ENCODE results near the gene SPAG8. TPM values are rescaled to one million over a fixed set of nuclear protein-coding genes. Genes with fewer than 3 reads are reported as not detected.

The SPAG8 gene
- polyA plus RNA-seq, 6 donors from 2014 or later, result 1.2 to 1.7 (median 1.5) TPM; not detected in 1

DNA sequence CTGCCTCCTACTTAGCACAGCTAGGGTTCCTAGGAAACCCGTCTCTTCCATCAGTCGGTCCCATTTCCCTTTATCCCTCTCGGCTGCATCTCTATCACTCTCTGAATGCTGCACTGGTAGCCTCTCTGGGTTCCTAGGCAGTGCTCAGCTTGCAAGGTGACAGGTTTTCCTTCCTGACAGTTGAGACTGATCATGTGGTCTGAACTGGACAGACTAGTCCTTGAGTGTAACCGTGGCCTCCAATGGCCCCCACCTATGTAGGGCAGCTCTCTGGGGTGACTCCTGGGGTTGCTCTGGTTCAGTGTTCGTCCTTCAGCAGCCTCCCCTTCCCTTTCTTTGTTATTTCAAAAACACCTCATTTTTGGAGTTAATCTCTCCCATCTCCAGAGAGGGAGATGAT is 20.8 kb upstream of the SPAG8 start:
- no peak for ATAC-seq (ENCODE audit: low read depth in 2 of 2)
- Mint-ChIP-seq H3K27me3 (no peaks in the 10 kb centered on the region), H3K27ac (peak overlapping the region in 4 of 6 donors; percentile 20 to 89 (median 84)), H3K36me3 (no peaks in the 10 kb centered on the region), H3K4me1 (peaks cover 56 to 64% (median 60%) of the 10 kb centered on the region in 3 donors), H3K9me3 (no peaks in the 10 kb centered on the region), H3K4me3 (peak overlapping the region in 1 of 8 donors; percentile 59)
- DNase-seq, result no peak

DNA sequence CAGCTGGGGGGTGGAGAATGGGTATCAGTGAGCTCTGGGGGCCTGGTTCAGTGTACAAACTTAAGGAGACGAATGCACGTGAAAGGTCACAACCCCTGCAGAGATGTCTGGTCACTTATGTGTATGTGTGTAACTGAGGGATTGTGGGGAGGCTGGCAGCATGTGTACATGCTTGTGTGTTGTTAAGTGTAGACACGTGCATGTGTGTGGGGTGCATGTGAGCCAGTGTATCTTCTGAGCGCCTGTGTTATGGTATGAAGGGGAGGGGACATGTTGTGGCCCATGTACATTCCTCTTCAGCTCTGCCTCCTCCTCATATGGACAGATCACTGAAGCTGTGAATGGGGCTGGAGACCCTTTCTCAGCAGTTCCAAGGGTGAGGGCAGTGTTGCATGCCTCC is 19.0 kb upstream of the SPAG8 start:
- H3K27me3 Mint-ChIP-seq, result no peaks in the 10 kb centered on the region
- no peaks in the 10 kb centered on the region for H3K9me3 Mint-ChIP-seq
- H3K27ac Mint-ChIP-seq, result peak overlapping the region in 4 of 6 donors; percentile 18 to 92 (median 54)
- H3K36me3 Mint-ChIP-seq, result no peaks in the 10 kb centered on the region
- peaks cover 57 to 73% (median 63%) of the 10 kb centered on the region in 3 donors for H3K4me1 Mint-ChIP-seq
- ATAC-seq (ENCODE audit: low read depth in 2 of 2), result no peak
- DNase-seq, result no peak
- peak overlapping the region in 3 of 8 donors; percentile 43 to 81 (median 74) for H3K4me3 Mint-ChIP-seq

DNA sequence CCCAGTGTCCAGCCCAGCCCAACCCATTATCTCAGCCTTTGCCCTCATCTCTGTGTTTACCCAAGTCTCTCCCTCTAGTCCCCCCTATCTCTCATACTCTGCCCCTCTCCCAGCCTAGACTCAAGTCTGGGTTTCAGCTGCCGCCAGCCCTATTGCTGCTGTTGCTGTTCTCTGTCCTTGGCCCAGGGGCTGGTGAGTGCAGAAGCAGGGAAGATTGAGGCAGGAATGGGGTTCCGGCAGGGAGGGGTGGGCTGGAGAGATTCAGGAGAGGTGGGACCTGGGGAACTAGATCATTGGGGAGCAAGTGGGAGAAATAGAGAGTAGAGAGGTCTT is 17.7 kb upstream of the SPAG8 start:
- H3K4me3 Mint-ChIP-seq, result peak overlapping the region; percentile 81 to 92 (median 90)
- DNase-seq (no peak), ATAC-seq (ENCODE audit: low read depth in 2 of 2) (no peak)
- no peaks in the 10 kb centered on the region for H3K27me3 Mint-ChIP-seq
- peaks cover 50 to 66% (median 60%) of the 10 kb centered on the region in 3 donors for H3K4me1 Mint-ChIP-seq
- H3K36me3 Mint-ChIP-seq, result no peaks in the 10 kb centered on the region
- H3K27ac Mint-ChIP-seq, result peak overlapping the region; percentile 64 to 92 (median 84)
- no peaks in the 10 kb centered on the region for H3K9me3 Mint-ChIP-seq

DNA sequence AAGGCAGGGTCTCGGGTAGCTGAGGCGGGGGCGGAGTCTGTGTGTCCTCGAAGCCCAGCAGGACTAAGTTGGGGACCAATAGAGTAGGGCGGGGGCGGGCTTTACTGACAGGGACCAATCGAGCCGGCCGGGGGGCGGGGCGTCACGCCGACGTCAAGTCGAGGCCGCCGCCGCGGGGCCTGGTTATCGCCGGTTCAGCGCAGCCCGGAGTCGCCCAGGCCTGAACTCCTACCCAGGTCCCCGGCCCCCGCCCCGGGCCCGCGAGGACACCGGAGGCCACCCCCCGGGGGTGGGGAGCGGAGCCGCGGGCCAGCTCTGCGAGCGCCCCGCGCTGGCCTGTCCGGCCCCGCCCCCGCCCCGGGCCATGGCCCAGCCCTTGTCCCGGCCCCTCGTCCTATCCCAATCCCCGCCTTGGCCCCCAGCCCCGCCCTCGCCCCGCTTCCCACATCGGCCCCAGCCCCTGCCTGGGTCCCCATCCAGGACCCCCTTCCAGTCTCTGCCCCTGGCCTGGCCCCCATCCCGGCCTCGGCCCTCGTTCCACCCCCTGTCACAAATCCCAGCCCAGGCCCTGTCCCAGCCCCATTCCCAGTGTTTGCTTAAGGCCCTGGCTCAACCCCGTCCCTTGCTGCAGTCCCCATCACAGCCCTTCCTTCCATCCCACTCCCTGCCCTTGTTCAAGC is 17.2 kb upstream of the SPAG8 start, which contains the start of gene TMEM8B:
TMEM8B (plus strand) TSS at position 145 of the 680 bp plus-strand sequence; CDS start at position 365, 220 bp downstream.
- Mint-ChIP-seq H3K4me1 (peaks cover 45 to 61% (median 55%) of the 10 kb centered on the region in 3 donors), H3K9me3 (no peaks in the 10 kb centered on the region), H3K36me3 (no peaks in the 10 kb centered on the region), H3K27ac (peak within 1 kb of the TSS; percentile 85 to 96 (median 91)), H3K4me3 (peak within 1 kb of the TSS; percentile 87 to 100 (median 96)), H3K27me3 (no peaks in the 10 kb centered on the region)
- ATAC-seq (ENCODE audit: low read depth in 2 of 2) (peak; percentile 84 to 87), DNase-seq (peak; percentile 85)

DNA sequence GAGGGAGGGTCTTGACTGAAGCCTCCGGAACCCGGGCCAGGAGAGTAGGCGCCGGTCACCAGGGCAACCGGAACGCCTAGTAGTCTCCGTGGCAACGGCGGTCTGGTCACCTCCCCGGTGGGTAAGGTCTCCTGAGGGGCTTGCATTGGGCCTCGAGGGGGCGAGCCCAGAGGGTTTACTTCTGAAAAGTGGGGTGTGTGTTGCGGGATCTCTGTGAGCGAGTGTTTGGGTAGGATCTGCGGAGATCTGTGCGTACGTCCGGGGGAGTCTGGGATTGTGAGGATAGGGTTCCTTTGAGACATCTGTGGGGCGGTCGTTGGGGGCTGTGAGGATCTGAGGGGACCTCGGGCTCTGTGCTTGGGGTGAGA is 16.6 kb upstream of the SPAG8 start, which contains the start of gene FAM221B:
FAM221B (minus strand) TSS at position 17 of the 368 bp plus-strand sequence. CDS start 2,571 bp downstream, outside the sequence.
- Mint-ChIP-seq H3K4me3 (peak within 1 kb of the TSS; percentile 87 to 100 (median 96)), H3K27me3 (no peaks in the 10 kb centered on the region), H3K27ac (peak within 1 kb of the TSS; percentile 85 to 96 (median 91)), H3K9me3 (no peaks in the 10 kb centered on the region), H3K36me3 (no peaks in the 10 kb centered on the region), H3K4me1 (peaks cover 40 to 56% (median 50%) of the 10 kb centered on the region in 3 donors)
- DNase-seq (no peak), ATAC-seq (ENCODE audit: low read depth in 2 of 2) (peak; percentile 7 to 8)

DNA sequence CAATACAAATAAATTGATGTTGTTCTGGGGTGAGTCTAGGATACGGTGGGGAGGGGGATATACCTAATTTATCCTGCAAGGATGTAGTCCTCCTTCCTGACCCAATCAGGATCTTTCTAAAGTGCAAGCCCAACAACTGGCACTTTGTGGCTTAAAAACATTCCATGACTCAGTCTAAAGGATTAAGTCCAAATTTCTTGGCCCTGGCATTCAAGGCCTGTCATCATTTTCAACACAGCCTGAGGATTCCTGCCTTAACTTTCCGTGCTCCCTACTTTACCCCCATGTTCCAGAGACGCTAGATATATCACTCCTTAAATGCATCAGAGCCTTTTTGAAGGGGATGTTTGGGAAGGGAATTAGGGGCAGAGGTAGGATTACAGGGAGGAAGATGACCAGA is 15.4 kb upstream of the SPAG8 start:
- ATAC-seq (ENCODE audit: low read depth in 2 of 2) (no peak), DNase-seq (no peak)
- Mint-ChIP-seq H3K27ac (peak overlapping the region in 3 of 6 donors; percentile 44 to 92 (median 59)), H3K36me3 (no peaks in the 10 kb centered on the region), H3K27me3 (no peaks in the 10 kb centered on the region), H3K4me3 (peak overlapping the region in 7 of 8 donors; percentile 65 to 98 (median 87)), H3K9me3 (no peaks in the 10 kb centered on the region), H3K4me1 (peaks cover 35 to 45% (median 38%) of the 10 kb centered on the region in 3 donors)

DNA sequence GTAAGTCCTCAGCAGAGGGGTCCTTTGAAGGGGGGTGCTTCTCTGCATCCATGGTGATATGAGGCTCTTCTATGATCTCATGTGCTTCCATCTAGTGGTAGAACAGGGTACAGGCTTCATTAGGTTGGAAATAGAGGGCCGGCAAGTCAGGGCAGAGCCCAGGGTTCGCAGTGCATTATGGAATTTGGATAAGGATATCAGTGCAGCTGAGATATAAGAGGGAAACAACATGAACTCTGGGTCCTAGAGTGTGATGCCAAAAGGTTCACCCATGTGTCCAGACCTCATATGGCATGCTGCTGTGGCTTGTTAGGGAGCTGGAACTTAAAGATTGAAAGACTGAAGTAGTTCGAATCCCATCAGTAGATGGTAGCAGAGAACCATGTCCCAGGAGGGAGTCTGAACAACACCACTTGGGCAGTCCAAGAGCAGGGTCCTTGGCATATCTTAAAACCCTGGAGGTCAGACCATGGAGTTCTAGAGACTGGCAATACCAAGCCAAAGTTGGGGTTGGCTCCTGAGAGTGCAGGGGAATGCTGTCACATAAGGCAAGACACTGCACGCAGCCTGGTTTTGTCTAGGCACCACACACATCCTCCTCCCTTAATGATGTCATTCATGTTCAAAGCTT is 14.1 kb upstream of the SPAG8 start:
- Mint-ChIP-seq H3K36me3 (no peaks in the 10 kb centered on the region), H3K27ac (no peak overlapping the region), H3K4me3 (peak overlapping the region; percentile 4 to 75 (median 55)), H3K4me1 (peaks cover 34 to 41% (median 35%) of the 10 kb centered on the region in 3 donors), H3K9me3 (no peaks in the 10 kb centered on the region), H3K27me3 (no peaks in the 10 kb centered on the region)
- ATAC-seq (ENCODE audit: low read depth in 2 of 2) (peak; percentile 44 to 51), DNase-seq (peak; percentile 57)

DNA sequence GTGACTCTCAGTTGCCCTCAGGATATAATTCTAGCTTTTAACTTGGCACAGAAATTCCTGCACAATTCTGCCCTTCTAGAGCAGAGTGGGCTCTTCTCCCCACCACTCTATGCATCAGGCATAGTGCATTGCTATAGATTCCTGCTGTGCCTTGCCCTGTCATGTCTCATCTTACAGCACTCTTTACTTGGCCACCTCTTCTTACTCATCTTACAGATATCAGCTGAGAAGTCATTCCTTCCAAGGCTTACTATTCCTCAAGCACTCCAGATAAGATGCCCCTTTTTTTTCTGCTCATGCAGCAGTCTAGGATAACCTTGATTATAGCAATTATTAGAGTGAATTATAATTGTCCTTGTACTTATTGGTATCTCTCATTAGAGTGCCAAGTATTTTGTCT is 10.9 kb upstream of the SPAG8 start:
- Mint-ChIP-seq H3K27ac (no peak overlapping the region), H3K27me3 (peaks cover 0 to 5% (median 0%) of the 10 kb centered on the region in 3 donors), H3K4me3 (peak overlapping the region in 1 of 8 donors; percentile 9), H3K9me3 (no peaks in the 10 kb centered on the region), H3K4me1 (peaks cover 7 to 13% (median 9%) of the 10 kb centered on the region in 3 donors), H3K36me3 (no peaks in the 10 kb centered on the region)
- no peak for ATAC-seq (ENCODE audit: low read depth in 2 of 2)
- DNase-seq, result no peak

DNA sequence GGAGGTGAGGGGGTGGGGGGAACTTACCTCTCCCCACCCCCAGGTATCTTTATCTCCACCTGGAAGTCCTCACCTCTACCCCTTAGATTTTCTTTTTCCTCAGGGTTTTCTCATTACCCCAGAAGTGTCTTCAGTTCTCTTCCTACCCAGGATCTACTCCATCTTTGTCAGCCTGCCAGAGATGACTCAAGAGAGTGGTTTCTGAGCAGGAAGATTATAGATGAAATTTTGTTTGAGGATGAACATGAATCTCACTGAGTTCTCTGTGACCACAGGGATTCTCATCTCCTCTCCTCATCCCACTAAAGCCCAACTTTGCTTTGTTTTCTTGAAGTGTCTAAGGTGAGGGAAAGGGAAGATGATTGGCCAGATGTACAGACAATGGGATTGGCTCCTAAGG is 8.0 kb upstream of the SPAG8 start:
- Mint-ChIP-seq H3K27ac (peak overlapping the region in 1 of 6 donors; percentile 36), H3K36me3 (peaks cover 0 to 5% of the 10 kb centered on the region in 2 donors), H3K4me1 (peaks cover 7 to 13% (median 7%) of the 10 kb centered on the region in 3 donors), H3K27me3 (peaks cover 0 to 5% (median 0%) of the 10 kb centered on the region in 3 donors), H3K9me3 (no peaks in the 10 kb centered on the region), H3K4me3 (no peak overlapping the region)
- DNase-seq, result no peak
- ATAC-seq (ENCODE audit: low read depth in 2 of 2), result no peak

DNA sequence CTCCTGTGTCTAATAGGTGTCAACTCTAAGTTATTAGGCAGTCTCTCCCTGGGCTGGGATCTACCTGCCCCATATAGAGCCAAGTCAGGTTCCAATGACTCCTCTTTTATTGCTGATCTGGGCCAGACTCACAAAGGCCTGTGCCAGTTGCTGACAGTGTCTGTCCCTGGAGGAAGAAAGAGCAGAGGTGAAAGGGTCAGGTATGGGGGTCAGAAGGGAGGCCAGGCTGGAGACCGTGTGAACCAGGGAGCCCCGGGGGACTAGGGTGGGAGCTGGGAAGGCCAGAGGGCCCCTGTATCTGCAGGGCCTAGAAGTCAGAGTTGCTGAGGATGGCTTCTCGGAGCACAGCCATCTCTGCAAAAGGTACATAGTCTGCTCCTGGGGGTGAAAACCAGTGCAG is 6.3 kb upstream of the SPAG8 start:
- peak overlapping the region in 3 of 8 donors; percentile 6 to 52 (median 9) for H3K4me3 Mint-ChIP-seq
- H3K9me3 Mint-ChIP-seq, result no peaks in the 10 kb centered on the region
- H3K4me1 Mint-ChIP-seq, result peaks cover 15 to 26% (median 18%) of the 10 kb centered on the region in 3 donors
- H3K36me3 Mint-ChIP-seq, result peaks cover 0 to 6% of the 10 kb centered on the region in 2 donors
- no peak overlapping the region for H3K27ac Mint-ChIP-seq
- no peak for DNase-seq
- peaks cover 0 to 5% (median 0%) of the 10 kb centered on the region in 3 donors for H3K27me3 Mint-ChIP-seq
- ATAC-seq (ENCODE audit: low read depth in 2 of 2), result no peak

DNA sequence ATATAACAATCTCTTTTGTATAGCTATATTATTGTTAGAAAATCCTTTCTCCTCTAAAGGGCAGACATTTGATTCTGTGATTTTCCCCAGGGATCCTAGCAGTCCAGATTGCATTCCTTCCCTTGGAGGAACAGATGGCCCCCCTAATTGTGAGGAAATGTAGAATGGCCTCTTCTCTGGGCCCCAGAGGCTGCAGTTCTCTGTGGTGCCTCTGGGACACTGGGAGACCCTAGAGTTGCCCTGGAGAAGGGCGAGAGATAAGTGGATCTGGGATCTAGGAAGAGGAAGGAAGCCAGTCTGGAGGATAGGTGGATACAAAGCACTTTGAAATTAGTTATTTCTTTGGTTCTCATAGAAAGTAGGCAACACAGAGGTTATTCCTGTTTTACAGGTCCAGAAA is 4.6 kb upstream of the SPAG8 start:
- Mint-ChIP-seq H3K36me3 (peaks cover 0 to 6% of the 10 kb centered on the region in 2 donors), H3K27me3 (peaks cover 0 to 5% (median 0%) of the 10 kb centered on the region in 3 donors), H3K27ac (no peak overlapping the region), H3K9me3 (no peaks in the 10 kb centered on the region), H3K4me1 (peaks cover 28 to 42% (median 31%) of the 10 kb centered on the region in 3 donors), H3K4me3 (peak overlapping the region in 3 of 8 donors; percentile 52 to 96 (median 95))
- DNase-seq, result no peak
- no peak for ATAC-seq (ENCODE audit: low read depth in 2 of 2)

DNA sequence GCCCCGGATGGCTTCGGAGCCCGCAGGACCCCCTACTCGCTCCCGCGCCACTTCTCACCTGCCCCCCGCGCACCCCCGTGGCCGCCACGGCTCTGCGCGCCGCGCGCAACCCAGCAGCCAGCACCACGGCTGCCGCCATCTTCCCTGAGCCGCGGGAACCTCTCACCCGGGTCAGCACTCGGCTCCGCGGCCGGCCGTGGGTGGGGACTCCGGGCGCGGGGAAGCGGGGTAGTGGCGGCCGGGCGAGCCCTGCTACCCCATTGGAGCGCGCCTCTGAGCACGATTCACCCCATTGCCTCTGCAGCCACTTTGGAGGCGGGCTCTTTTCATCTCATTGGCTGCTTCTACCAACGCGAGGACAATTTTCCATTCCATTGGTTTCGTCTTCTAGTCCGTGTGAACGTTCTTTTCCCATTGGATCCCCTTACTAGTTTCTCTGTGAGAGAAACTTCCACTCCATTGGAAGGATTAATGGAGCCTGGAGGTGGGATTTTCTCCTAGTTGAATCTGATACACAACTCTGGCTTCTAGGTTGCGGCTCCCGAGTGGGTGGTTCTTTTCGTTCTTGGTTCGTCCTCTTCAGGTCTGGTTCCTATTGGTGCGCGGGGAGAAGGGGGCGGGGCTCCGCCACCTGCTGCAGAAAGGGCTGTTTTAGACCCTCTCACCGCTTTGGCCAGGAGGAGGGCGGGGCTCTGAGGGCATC is 2.9 kb upstream of the SPAG8 start, which contains the start of gene HINT2:
HINT2 (minus strand) TSS at position 202 of the 703 bp plus-strand sequence; CDS start at position 139, 63 bp downstream.
- Mint-ChIP-seq H3K36me3 (peaks cover 0 to 6% of the 10 kb centered on the region in 2 donors), H3K27ac (peak within 1 kb of the TSS; percentile 82 to 99 (median 96)), H3K4me3 (peak within 1 kb of the TSS; percentile 90 to 98 (median 95)), H3K4me1 (peaks cover 28 to 49% (median 31%) of the 10 kb centered on the region in 3 donors), H3K9me3 (no peaks in the 10 kb centered on the region), H3K27me3 (peaks cover 0 to 5% (median 0%) of the 10 kb centered on the region in 3 donors)
- ATAC-seq (ENCODE audit: low read depth in 2 of 2), result peak; percentile 77
- DNase-seq, result peak; percentile 96

Measured in naive B cell (primary cell).